Right renal cortex interstitium (tissue), 3 donors: ENCODE measurements around the gene ZNF318. TPM values are rescaled to one million over a fixed set of nuclear protein-coding genes. Genes with fewer than 3 reads are reported as not detected.

Experiments
- DNase-seq, 3 donors: peaks; one replicate each; pipeline ENCODE4 v3.0.0-alpha.2; 2013; ENCODE audit warnings: low read depth in 3 of 3, low spot score in 2 of 3
- polyA plus RNA-seq, 3 donors: library from polyadenylated mRNA; unstranded; fragments of 120-200 nt; gene quantifications; one replicate each; pipeline ENCODE4 v1.2.1, GENCODE V29; 2013; ENCODE audit not compliant: insufficient read length in 3 of 3

ZNF318 gene
- polyA plus RNA-seq, 3 donors, result 24.8 to 30.9 (median 27.0) TPM

- no peak for DNase-seq
These were observed 82.3 kb downstream of the ZNF318 start for GRCh38 chr6:43286980-43287716.

GRCh38 chr6:43286456-43286979 lies 82.9 kb downstream of the ZNF318 start:
- no peak for DNase-seq

Other genes starting within 250 kb of the ZNF318 start
- 10 to 100 TPM; 29.5 to 32.8 (median 30.6) TPM for gene SRF, start 198.4 kb downstream of the ZNF318 start, polyA plus RNA-seq
- gene CUL9, start 187.5 kb downstream of the ZNF318 start, polyA plus RNA-seq, result 10 to 100 TPM; 26.5 to 29.5 (median 28.6) TPM
- 10 to 100 TPM; 47.0 to 64.4 (median 49.4) TPM for gene DNPH1, start 140.2 kb downstream of the ZNF318 start, polyA plus RNA-seq
- gene TTBK1, start 126.2 kb downstream of the ZNF318 start, polyA plus RNA-seq, result under 1 TPM; 0.27 to 0.29 (median 0.28) TPM
- 1 to 10 TPM in 1 of 3 donors, under 1 TPM in 2; 0.25 to 2.0 (median 0.75) TPM for gene SLC22A7, start 71.4 kb downstream of the ZNF318 start, polyA plus RNA-seq
- 1 to 10 TPM; 2.6 to 3.2 (median 2.8) TPM for gene CRIP3, start 60.8 kb downstream of the ZNF318 start, polyA plus RNA-seq
- gene ABCC10, start 57.9 kb upstream of the ZNF318 start, polyA plus RNA-seq, result 10 to 100 TPM; 14.9 to 17.5 (median 17.1) TPM
- gene DLK2, start 85.9 kb upstream of the ZNF318 start, polyA plus RNA-seq, result under 1 TPM; 0.53 to 0.90 (median 0.75) TPM
- gene TJAP1, start 107.9 kb upstream of the ZNF318 start, polyA plus RNA-seq, result 10 to 100 TPM; 28.9 to 29.6 (median 29.0) TPM
- 1 to 10 TPM in 2 of 3 donors, under 1 TPM in 1; 0.86 to 1.1 (median 1.0) TPM for gene LRRC73, start 140.7 kb upstream of the ZNF318 start, polyA plus RNA-seq
- gene YIPF3, start 147.3 kb upstream of the ZNF318 start, polyA plus RNA-seq, result 100 to 1,000 TPM; 142 to 152 (median 148) TPM
- gene POLR1C, start 147.4 kb upstream of the ZNF318 start, polyA plus RNA-seq, result 10 to 100 TPM; 42.8 to 49.4 (median 49.1) TPM
- gene XPO5, start 206.4 kb upstream of the ZNF318 start, polyA plus RNA-seq, result 10 to 100 TPM; 45.3 to 50.7 (median 45.9) TPM
- 10 to 100 TPM; 20.2 to 24.6 (median 21.5) TPM for gene POLH, start 206.5 kb upstream of the ZNF318 start, polyA plus RNA-seq